ENCODE results near the gene DYNLT5. TPM values are rescaled to one million over a fixed set of nuclear protein-coding genes. Genes with fewer than 3 reads are reported as not detected.

Gene DYNLT5
- total RNA-seq, 1 donor from 2014 or later: 0.60 TPM

DNA sequence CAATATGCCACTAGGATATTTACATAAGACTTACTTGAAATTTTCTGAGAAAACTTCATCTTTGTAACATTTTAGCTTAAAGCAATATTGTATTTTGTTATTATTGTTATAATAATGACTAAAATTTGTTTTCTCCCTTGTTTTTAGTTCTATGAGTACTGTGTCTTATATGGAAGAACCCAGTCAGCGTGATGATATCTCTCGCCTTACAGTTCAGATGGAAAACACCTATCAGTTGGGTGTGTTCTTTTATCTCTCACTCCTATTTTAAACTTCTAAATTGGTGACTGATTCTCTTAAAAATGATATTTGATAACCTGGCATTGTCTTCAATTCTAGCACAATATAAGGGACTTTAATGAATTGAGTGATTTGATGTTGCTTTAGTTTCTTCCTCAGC is 18.0 kb downstream of the DYNLT5 start:
- Mint-ChIP-seq H3K4me3 (ENCODE audit: low read depth) (no peak overlapping the region), H3K9me3 (ENCODE audit: low read depth) (no peaks in the 10 kb centered on the region), H3K27me3 (no peaks in the 10 kb centered on the region), H3K27ac (no peak overlapping the region), H3K4me1 (ENCODE audit: low read depth) (no peaks in the 10 kb centered on the region), H3K36me3 (ENCODE audit: insufficient read depth) (no peaks in the 10 kb centered on the region)
- TF ChIP-seq, protein P1, sequence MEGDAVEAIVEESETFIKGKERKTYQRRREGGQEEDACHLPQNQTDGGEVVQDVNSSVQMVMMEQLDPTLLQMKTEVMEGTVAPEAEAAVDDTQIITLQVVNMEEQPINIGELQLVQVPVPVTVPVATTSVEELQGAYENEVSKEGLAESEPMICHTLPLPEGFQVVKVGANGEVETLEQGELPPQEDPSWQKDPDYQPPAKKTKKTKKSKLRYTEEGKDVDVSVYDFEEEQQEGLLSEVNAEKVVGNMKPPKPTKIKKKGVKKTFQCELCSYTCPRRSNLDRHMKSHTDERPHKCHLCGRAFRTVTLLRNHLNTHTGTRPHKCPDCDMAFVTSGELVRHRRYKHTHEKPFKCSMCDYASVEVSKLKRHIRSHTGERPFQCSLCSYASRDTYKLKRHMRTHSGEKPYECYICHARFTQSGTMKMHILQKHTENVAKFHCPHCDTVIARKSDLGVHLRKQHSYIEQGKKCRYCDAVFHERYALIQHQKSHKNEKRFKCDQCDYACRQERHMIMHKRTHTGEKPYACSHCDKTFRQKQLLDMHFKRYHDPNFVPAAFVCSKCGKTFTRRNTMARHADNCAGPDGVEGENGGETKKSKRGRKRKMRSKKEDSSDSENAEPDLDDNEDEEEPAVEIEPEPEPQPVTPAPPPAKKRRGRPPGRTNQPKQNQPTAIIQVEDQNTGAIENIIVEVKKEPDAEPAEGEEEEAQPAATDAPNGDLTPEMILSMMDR (IDR thresholded peaks at IDR 0.05; ENCODE audit: unreplicated experiment): no peak
- no peak for DNase-seq (ENCODE audit: low spot score, unreplicated experiment)

DNA sequence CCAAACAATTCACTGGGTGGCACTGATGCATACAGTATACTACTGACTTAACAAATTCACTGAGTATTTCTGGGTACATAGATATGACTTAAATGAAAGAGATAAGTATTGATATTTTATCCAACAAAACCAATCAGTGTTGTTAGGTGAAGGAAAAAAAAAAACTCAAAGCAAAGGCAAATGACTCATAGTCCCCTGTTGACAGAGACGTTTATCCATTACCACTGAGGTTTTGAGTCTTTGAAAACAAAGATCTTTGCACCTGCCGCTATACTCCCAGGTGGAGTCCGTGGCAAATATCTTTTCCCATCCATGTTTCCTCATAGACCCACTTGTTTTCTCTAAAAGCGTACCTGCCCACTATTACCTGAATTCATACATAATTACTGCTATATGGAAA is 18.4 kb downstream of the DYNLT5 start:
- H3K4me1 Mint-ChIP-seq (ENCODE audit: low read depth): no peaks in the 10 kb centered on the region
- TF ChIP-seq, protein P1 (IDR thresholded peaks at IDR 0.05; ENCODE audit: unreplicated experiment): no peak
- no peaks in the 10 kb centered on the region for H3K27me3 Mint-ChIP-seq
- DNase-seq (ENCODE audit: low spot score, unreplicated experiment): no peak
- no peaks in the 10 kb centered on the region for H3K36me3 Mint-ChIP-seq (ENCODE audit: insufficient read depth)
- no peak overlapping the region for H3K4me3 Mint-ChIP-seq (ENCODE audit: low read depth)
- no peak overlapping the region for H3K27ac Mint-ChIP-seq
- H3K9me3 Mint-ChIP-seq (ENCODE audit: low read depth): no peaks in the 10 kb centered on the region

DNA sequence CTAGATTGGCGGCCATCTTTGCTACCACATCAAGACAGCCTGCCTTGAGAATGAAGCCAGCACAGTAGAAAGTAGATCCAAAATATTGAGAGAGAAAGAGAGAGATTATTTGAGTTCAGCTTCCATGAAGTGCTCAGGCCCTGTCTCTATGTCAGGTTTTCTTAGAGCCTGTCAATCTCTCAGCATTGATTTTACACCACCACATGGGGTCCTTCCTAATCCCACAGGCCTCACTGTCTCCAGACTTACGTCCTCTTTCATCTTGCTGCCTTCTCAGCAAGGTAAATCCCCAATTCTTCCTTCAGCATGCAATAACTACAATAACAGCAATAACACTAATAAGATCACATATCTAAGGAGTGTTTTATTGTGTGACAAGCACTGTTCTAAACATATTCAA is 21.0 kb downstream of the DYNLT5 start:
- Mint-ChIP-seq H3K9me3 (ENCODE audit: low read depth) (no peaks in the 10 kb centered on the region), H3K4me1 (ENCODE audit: low read depth) (no peaks in the 10 kb centered on the region), H3K4me3 (ENCODE audit: low read depth) (no peak overlapping the region), H3K27me3 (no peaks in the 10 kb centered on the region), H3K36me3 (ENCODE audit: insufficient read depth) (no peaks in the 10 kb centered on the region), H3K27ac (no peak overlapping the region)
- no peak for DNase-seq (ENCODE audit: low spot score, unreplicated experiment)
- TF ChIP-seq, protein P1 (IDR thresholded peaks at IDR 0.05; ENCODE audit: unreplicated experiment): no peak

DNA sequence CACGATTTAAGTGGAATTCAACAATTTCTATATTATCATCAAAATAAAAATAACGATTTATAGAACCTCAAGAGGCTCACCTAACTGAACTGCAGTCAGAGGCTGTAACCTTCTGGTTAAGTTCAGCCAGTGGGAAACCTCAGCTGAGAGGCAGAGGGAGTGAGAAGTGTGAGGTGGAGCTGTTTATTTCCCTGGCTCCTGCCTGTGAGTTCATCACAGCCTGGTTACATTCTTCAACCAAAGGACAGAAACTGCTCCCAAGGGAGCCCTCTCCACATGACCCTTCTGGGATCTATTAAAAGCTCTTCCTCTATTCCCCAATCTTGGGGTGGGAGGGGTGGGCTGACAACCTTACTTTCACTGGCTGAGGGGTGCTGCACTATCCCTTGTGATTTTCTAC is 22.2 kb downstream of the DYNLT5 start:
- DNase-seq (ENCODE audit: low spot score, unreplicated experiment): no peak
- TF ChIP-seq, protein P1 (IDR thresholded peaks at IDR 0.05; ENCODE audit: unreplicated experiment): no peak
- Mint-ChIP-seq H3K4me3 (ENCODE audit: low read depth) (no peak overlapping the region), H3K27ac (no peak overlapping the region), H3K9me3 (ENCODE audit: low read depth) (peaks cover under 1% of the 10 kb centered on the region), H3K27me3 (no peaks in the 10 kb centered on the region), H3K36me3 (ENCODE audit: insufficient read depth) (no peaks in the 10 kb centered on the region), H3K4me1 (ENCODE audit: low read depth) (no peaks in the 10 kb centered on the region)

DNA sequence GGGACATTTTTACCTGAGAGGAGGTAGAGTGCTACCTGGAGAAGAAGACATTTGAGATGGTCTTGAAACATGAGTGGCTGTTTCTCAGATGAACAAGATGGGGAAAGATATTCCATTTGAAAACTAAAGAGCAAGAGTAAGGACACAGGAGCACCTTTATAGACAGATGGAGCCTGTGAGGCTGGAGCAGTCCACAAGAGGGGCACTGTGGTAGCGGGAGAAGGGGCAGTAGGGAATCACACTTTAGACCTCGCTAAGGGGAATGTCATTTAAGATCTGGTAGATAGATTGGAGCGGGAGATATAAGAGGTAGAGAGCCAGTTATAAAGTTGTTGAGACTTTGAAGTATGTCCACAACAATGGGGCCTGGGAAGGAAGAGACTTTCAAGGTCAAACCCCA is 23.4 kb downstream of the DYNLT5 start:
- TF ChIP-seq, protein P1 (IDR thresholded peaks at IDR 0.05; ENCODE audit: unreplicated experiment): no peak
- H3K4me3 Mint-ChIP-seq (ENCODE audit: low read depth): no peak overlapping the region
- DNase-seq (ENCODE audit: low spot score, unreplicated experiment): no peak
- no peaks in the 10 kb centered on the region for H3K27me3 Mint-ChIP-seq
- H3K36me3 Mint-ChIP-seq (ENCODE audit: insufficient read depth): peaks cover 1% of the 10 kb centered on the region
- H3K4me1 Mint-ChIP-seq (ENCODE audit: low read depth): no peaks in the 10 kb centered on the region
- H3K9me3 Mint-ChIP-seq (ENCODE audit: low read depth): peaks cover 8% of the 10 kb centered on the region
- H3K27ac Mint-ChIP-seq: no peak overlapping the region
